H9 (cell line): Measurements from ENCODE around the gene TFG. TPM values are rescaled to one million over a fixed set of nuclear protein-coding genes. Genes with fewer than 3 reads are reported as not detected.

ENCODE experiments used
- DNase-seq: peaks from one replicate; pipeline ENCODE4 v3.0.0-alpha.2; 2017
- H2AFZ ChIP-seq: one replicate; pipeline ENCODE4 v1.6.1; 2013; ENCODE audit warnings: mild to moderate bottlenecking, low read length, control low read depth, moderate library complexity
- H2AK5ac ChIP-seq: 2 replicates; pipeline ENCODE4 v1.6.1; 2013; ENCODE audit warnings: low read length, control low read depth, mixed read lengths; ENCODE audit not compliant: insufficient read length
- H2BK120ac ChIP-seq: one replicate; pipeline ENCODE4 v1.6.1; 2013; ENCODE audit warnings: low read depth, mild to moderate bottlenecking, low read length, control low read depth, inconsistent platforms; ENCODE audit not compliant: poor library complexity, severe bottlenecking
- H2BK12ac ChIP-seq: 2 replicates; pipeline ENCODE4 v1.6.1; 2013; ENCODE audit warnings: low read length, control low read depth, mixed read lengths, low read depth; ENCODE audit not compliant: insufficient read length
- H2BK15ac ChIP-seq: 2 replicates; pipeline ENCODE4 v1.6.1; 2013; ENCODE audit warnings: low read depth, low read length, control low read depth
- H2BK20ac ChIP-seq: one replicate; pipeline ENCODE4 v1.6.1; 2013; ENCODE audit warnings: low read depth, mild to moderate bottlenecking, low read length, control low read depth, inconsistent platforms; ENCODE audit not compliant: poor library complexity, severe bottlenecking
- H2BK5ac ChIP-seq: 2 replicates; pipeline ENCODE4 v1.6.1; 2013; ENCODE audit warnings: low read length, control low read depth, mixed read lengths; ENCODE audit not compliant: insufficient read length
- H3K14ac ChIP-seq: 2 replicates; pipeline ENCODE4 v1.6.1; 2013; ENCODE audit warnings: low read length, control low read depth; ENCODE audit not compliant: insufficient read depth
- H3K18ac ChIP-seq: 2 replicates; pipeline ENCODE4 v1.6.1; 2013; ENCODE audit warnings: low read depth, mild to moderate bottlenecking, mixed read lengths, low read length, control low read depth; ENCODE audit not compliant: insufficient read length
- H3K23ac ChIP-seq: 2 replicates; pipeline ENCODE4 v1.6.1; 2013; ENCODE audit warnings: low read length, control low read depth, mixed read lengths, low read depth; ENCODE audit not compliant: insufficient read length
- H3K23me2 ChIP-seq: 2 replicates; pipeline ENCODE4 v1.6.1; 2013; ENCODE audit warnings: low read depth, mild to moderate bottlenecking, mixed read lengths, low read length, control low read depth; ENCODE audit not compliant: insufficient read length, poor library complexity, severe bottlenecking
- H3K27ac ChIP-seq: 2 replicates; pipeline ENCODE4 v1.5.1; 2013; ENCODE audit warnings: low read length, control low read depth, mixed read lengths, low read depth; ENCODE audit not compliant: insufficient read length
- H3K27me3 ChIP-seq: 2 replicates; pipeline ENCODE4 v1.6.1; 2013; ENCODE audit warnings: low read length, control low read depth, inconsistent platforms; ENCODE audit not compliant: insufficient read depth
- H3K4ac ChIP-seq: 2 replicates; pipeline ENCODE4 v1.6.1; 2013; ENCODE audit warnings: low read depth, mild to moderate bottlenecking, control low read depth, inconsistent platforms, low read length, moderate library complexity
- H3K4me1 ChIP-seq: 2 replicates; pipeline ENCODE4 v1.6.1; 2013; ENCODE audit warnings: low read length, control low read depth, inconsistent platforms; ENCODE audit not compliant: insufficient read depth
- H3K4me2 ChIP-seq: 2 replicates; pipeline ENCODE4 v1.6.1; 2013; ENCODE audit warnings: low read length, control low read depth, mixed read lengths; ENCODE audit not compliant: insufficient read length, insufficient read depth
- H3K56ac ChIP-seq: 2 replicates; pipeline ENCODE4 v1.6.1; 2013; ENCODE audit warnings: low read depth, mild to moderate bottlenecking, mixed read lengths, low read length, control low read depth; ENCODE audit not compliant: insufficient read length
- H3K79me1 ChIP-seq: 2 replicates; pipeline ENCODE4 v1.6.1; 2013; ENCODE audit warnings: low read depth, mild to moderate bottlenecking, moderate library complexity, low read length, control low read depth, inconsistent platforms; ENCODE audit not compliant: insufficient read depth, poor library complexity, severe bottlenecking
- H3K79me2 ChIP-seq: 2 replicates; pipeline ENCODE4 v1.6.1; 2013; ENCODE audit warnings: low read length, control low read depth, inconsistent platforms; ENCODE audit not compliant: insufficient read depth
- H3K9ac ChIP-seq: 2 replicates; pipeline ENCODE4 v1.6.1; 2013; ENCODE audit warnings: low read length, control low read depth, mixed read lengths; ENCODE audit not compliant: insufficient read length; ENCODE audit errors: extremely low read depth
- H3K9me3 ChIP-seq: one replicate; pipeline ENCODE4 v1.6.1; 2013; ENCODE audit warnings: low read depth, low read length, inconsistent platforms; ENCODE audit not compliant: control insufficient read depth
- H3T11ph ChIP-seq: one replicate; pipeline ENCODE4 v1.6.1; 2013; ENCODE audit warnings: mild to moderate bottlenecking, low read length, control low read depth, inconsistent platforms
- H4K20me1 ChIP-seq: one replicate; pipeline ENCODE4 v1.6.1; 2013; ENCODE audit not compliant: control insufficient read depth, insufficient read length, insufficient read depth
- H4K5ac ChIP-seq: 2 replicates; pipeline ENCODE4 v1.6.1; 2013; ENCODE audit warnings: low read depth, mild to moderate bottlenecking, mixed read lengths, low read length, control low read depth; ENCODE audit not compliant: insufficient read length
- H4K8ac ChIP-seq: replicated peaks from 2 replicates; pipeline ENCODE4 v1.6.1; 2013; ENCODE audit warnings: low read length, control low read depth, mixed read lengths, low read depth; ENCODE audit not compliant: insufficient read length
- H4K91ac ChIP-seq: 2 replicates; pipeline ENCODE4 v1.6.1; 2013; ENCODE audit warnings: low read depth, mild to moderate bottlenecking, moderate library complexity, mixed read lengths, low read length, control low read depth; ENCODE audit not compliant: insufficient read length
- H3K27ac Mint-ChIP-seq, 3 experiments: 2 replicates in 2 of 3; 3 replicates in 1 of 3; pipeline ENCODE4 v1.8.0; 2020 to 2021; ENCODE audit warnings: mixed read lengths in 3 of 3, mild to moderate bottlenecking in 1 of 3, moderate library complexity in 1 of 3
- H3K27me3 Mint-ChIP-seq: 2 replicates; pipeline ENCODE4 v1.8.0; 2021; ENCODE audit warnings: low read depth, mild to moderate bottlenecking, moderate library complexity, mixed read lengths
- H3K36me3 Mint-ChIP-seq, 3 experiments: 2 replicates in 2 of 3; 3 replicates in 1 of 3; pipeline ENCODE4 v1.8.0; 2020 to 2021; ENCODE audit warnings: low read depth in 3 of 3, mixed read lengths in 3 of 3; ENCODE audit not compliant: insufficient read depth in 1 of 3
- H3K4me1 Mint-ChIP-seq, 2 experiments: 2 replicates each; pipeline ENCODE4 v1.8.0; 2020; ENCODE audit warnings: mixed read lengths in 2 of 2
- H3K4me3 Mint-ChIP-seq, 2 experiments: 2 replicates in 1 of 2; 3 replicates in 1 of 2; pipeline ENCODE4 v1.8.0; 2020 to 2021; ENCODE audit warnings: mild to moderate bottlenecking in 2 of 2, mixed read lengths in 2 of 2, moderate library complexity in 1 of 2
- H3K9me3 Mint-ChIP-seq, 2 experiments: 2 replicates in 1 of 2; 3 replicates in 1 of 2; pipeline ENCODE4 v1.8.0; 2020; ENCODE audit warnings: mild to moderate bottlenecking in 2 of 2, mixed read lengths in 2 of 2, moderate library complexity in 1 of 2
- CTCF ChIP-seq: fragments of 200-600 bp; sonication (generic); conservative IDR thresholded peaks from 3 replicates; pipeline ENCODE4 v1.8.0; 2021; ENCODE audit warnings: antibody characterized with exemption, mild to moderate bottlenecking
- WGBS: extraction: QIAGEN DNeasy Blood & Tissue Kit; methylation state at CpG from one replicate; pipeline ENCODE4 v1.1.7; 2013; ENCODE audit warnings: missing lambda C conversion rate, low lambda C conversion rate, mixed read lengths; ENCODE audit not compliant: insufficient read length; ENCODE audit errors: extremely low coverage; 5-methylcytosine and 5-hydroxymethylcytosine counted together
- total RNA-seq: library from RNA; stranded (reverse); gene quantifications from 2 replicates; pipeline ENCODE4 v1.2.1, GENCODE V29; 2021

The TFG gene
- total RNA-seq, 1 experiment from 2014 or later: 80.7 TPM

- H3K79me1 ChIP-seq: no peaks in the 10 kb centered on the region
- no peaks in the 10 kb centered on the region for H3K36me3 Mint-ChIP-seq
These were observed 6.3 kb upstream of the TFG start for GRCh38 chr3:100702980-100703345.

More at GRCh38 chr3:100702980-100703345, 6.3 kb upstream of the TFG start:
- Mint-ChIP-seq H3K4me3 (no peak overlapping the region), H3K9me3 (no peaks in the 10 kb centered on the region), H3K4me1 (no peaks in the 10 kb centered on the region), H3K27ac (no peak overlapping the region), H3K27me3 (peaks cover 78% of the 10 kb centered on the region)
- Histone ChIP-seq H2BK120ac (no peak overlapping the region), H3K14ac (no peak overlapping the region), H3K18ac (no peak overlapping the region), H3K23me2 (no peaks in the 10 kb centered on the region), H3K79me2 (no peaks in the 10 kb centered on the region), H4K5ac (no peak overlapping the region), H2AK5ac (no peak overlapping the region), H3K23ac (no peak overlapping the region), H3K56ac (no peak overlapping the region), H2BK12ac (no peak overlapping the region), H3K4me2 (no peak overlapping the region), H2BK5ac (no peak overlapping the region), H4K91ac (no peak overlapping the region), H3K4ac (no peak overlapping the region), H2BK15ac (no peak overlapping the region), H3K9me3 (no peaks in the 10 kb centered on the region), H3T11ph (no peak overlapping the region), H3K9ac (no peak overlapping the region), H2BK20ac (no peak overlapping the region), H2AFZ (no peak overlapping the region), H3K4me1 (no peaks in the 10 kb centered on the region), H3K27me3 (peaks cover 4% of the 10 kb centered on the region; the same call in 1 of the 2 replicates), H3K27ac (no peak overlapping the region), H4K8ac (no peak overlapping the region), H4K20me1 (no peaks in the 10 kb centered on the region)
- WGBS: no CpG with 5 or more reads among the region's 5 CpGs
- DNase-seq: no peak
- no peak for TF ChIP-seq CTCF
